H7 (cell line): Measurements from ENCODE around the gene AGR2. TPM values are rescaled to one million over a fixed set of nuclear protein-coding genes. Genes with fewer than 3 reads are reported as not detected.
"Not testable (repeated sequence)": the region's sequence is repeated elsewhere in the genome, so short reads cannot be mapped to it uniquely, and the experiment has no call there.

Experiments
- DNase-seq: peaks from one replicate; pipeline ENCODE4 v3.0.0; 2012
- H3K27me3 ChIP-seq: 2 replicates; pipeline ENCODE4 v1.6.0; 2011; ENCODE audit warnings: mild to moderate bottlenecking, low read length; ENCODE audit not compliant: control insufficient read depth, insufficient read depth
- H3K36me3 ChIP-seq: replicated peaks from 2 replicates; pipeline ENCODE4 v1.5.1; 2011; ENCODE audit warnings: low read length; ENCODE audit not compliant: control insufficient read depth, insufficient read depth
- H3K4me3 ChIP-seq: 2 replicates; pipeline ENCODE4 v1.5.1; 2011; ENCODE audit warnings: low read depth, mild to moderate bottlenecking, control low read depth, low read length, moderate library complexity; ENCODE audit not compliant: insufficient read depth
- total RNA-seq: library from RNA; depleted of rRNA; stranded (reverse); fragments of >200 nt; shearing (Covaris generic); gene quantifications from 2 replicates; pipeline ENCODE4 v1.2.3, GENCODE V29; 2014

The AGR2 gene
- total RNA-seq, 1 experiment from 2014 or later: not detected

DNA sequence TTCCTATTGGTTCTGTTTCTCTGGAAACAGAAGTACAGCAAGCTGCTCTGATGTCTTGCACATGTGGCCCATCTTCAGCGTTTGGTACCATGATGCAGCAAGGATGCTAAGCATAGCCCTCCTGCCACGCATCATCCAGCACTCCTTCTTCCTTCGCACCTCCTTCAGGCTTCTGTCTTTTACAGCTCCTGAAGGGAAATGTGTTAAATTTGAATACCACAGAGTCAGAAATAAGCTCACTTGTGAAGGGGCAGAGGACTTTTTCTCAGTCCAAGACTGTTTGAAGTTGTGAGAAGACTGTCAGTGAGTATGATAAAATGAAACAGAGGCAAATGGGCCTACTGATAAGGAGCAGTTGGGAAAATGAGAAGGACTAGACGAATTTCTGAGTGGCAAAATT, 30.5 kb downstream of the AGR2 start:
- H3K36me3 ChIP-seq: no peaks in the 10 kb centered on the region
- DNase-seq: no peak
- H3K27me3 ChIP-seq: no peaks in the 10 kb centered on the region
- H3K4me3 ChIP-seq: no peak overlapping the region

DNA sequence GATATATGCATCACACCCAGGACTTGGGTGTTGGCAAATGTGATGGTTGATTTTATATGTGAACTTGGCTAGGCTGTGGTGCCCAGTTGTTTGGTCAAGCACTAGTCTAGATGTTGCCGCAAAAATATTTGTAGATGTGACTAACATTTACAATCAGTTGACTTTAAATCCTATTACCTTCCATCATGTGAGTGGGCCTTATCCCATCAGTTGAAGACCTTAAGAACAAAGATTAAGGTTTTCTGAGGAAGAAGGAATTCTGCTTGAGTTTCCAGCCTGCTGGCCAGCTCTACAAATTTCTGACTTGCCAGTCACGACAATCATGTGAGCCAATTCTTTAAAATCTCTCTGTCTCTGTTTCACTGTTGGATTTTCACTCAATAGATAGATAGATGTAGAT, 30.9 kb downstream of the AGR2 start:
- no peaks in the 10 kb centered on the region for H3K27me3 ChIP-seq
- DNase-seq: no peak
- H3K36me3 ChIP-seq: no peaks in the 10 kb centered on the region
- no peak overlapping the region for H3K4me3 ChIP-seq

DNA sequence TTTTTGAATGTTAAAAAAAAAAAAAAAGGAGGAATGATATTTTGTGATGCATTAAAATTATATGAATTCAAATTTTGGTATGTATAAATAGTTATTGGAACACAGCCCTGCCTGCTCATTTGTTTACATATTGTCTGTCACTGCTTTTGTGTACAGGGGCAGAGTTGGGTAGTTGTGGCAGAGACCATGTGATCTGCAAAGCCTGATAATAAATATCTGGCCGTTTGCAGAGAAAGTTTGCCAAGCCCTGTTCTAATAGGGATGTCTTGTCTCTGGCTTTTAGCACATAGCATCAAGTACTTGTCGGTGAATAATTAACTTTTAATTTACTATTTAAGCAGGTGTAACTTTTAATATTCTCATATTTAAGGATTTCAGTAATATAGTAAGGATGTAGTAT, 31.5 kb downstream of the AGR2 start:
- no peak for DNase-seq
- H3K4me3 ChIP-seq: no peak overlapping the region
- no peaks in the 10 kb centered on the region for H3K27me3 ChIP-seq
- H3K36me3 ChIP-seq: no peaks in the 10 kb centered on the region

DNA sequence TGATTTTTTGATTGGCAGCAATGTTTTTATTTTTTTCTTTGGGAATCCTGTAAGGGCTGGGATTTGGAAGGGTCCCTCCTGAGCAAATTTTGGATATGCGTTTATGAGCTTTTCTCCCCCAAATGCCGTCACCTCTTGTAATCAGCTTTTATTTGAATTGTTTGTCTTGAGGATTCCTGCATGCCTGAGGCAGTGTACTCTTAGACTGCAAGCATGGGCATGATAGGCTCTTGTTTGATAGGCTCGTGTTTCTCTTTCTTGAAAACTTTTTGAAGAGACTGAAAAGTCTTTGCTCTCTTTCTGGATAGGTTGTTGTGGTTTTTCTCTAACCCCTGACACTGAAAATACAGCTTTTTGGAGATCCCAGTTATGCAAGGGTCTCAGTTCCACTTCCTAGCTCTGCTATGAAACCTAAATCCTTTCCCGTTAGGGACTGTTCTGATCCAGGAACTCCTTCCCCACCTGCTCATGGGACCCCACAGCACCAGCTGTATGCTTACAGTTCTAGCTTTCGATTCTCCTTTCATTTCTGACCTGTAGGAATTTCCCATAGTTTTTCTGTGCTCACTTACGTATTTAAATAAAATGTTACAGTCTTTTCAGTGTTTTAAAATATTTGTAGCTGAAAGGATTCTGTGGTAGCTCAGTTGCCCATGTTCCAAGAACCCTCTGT, 34.0 kb downstream of the AGR2 start:
- H3K27me3 ChIP-seq: no peaks in the 10 kb centered on the region
- no peak overlapping the region for H3K4me3 ChIP-seq
- H3K36me3 ChIP-seq: no peaks in the 10 kb centered on the region
- no peak for DNase-seq

DNA sequence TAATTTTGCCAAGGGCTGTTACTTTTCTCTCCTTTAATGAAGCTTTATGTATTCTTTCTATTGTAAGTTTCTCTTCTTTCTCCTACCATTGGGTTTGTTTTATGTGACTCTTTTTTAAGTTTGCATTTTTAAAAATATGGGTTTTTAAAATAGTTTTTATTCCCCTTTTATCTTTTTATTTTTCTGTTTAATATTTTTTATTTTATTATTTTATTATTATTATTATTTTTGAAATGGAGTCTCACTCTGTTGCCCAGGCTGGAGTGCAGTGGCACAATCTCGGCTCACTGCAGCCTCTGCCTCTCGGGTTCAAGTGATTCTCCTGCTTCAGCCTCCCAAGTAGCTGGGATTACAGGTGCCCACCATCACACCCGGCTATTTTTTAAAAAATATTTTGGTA, 34.8 kb downstream of the AGR2 start:
- H3K4me3 ChIP-seq, H3K27me3 ChIP-seq, H3K36me3 ChIP-seq, DNase-seq: not testable (repeated sequence)

DNA sequence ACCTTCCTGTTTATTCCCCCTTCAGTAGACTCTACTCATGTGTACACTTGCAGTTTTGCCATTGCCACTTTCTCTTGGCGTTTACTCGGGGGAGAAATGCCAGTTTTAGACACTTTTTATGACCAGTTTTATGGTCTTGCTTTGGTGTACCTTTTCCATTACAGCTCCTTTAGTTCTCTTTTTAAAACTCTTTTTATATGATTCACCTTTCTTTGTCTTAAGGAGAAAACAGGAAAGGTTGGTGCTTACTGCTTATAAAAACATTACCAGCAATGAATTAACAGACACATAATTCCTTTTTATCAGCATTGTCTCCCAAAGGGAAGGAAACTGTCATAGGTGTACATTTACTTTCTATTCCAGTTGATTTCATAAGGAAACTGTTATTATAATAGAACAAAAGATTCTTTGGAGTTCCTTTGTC, 39.4 kb downstream of the AGR2 start:
- no peak for DNase-seq
- Histone ChIP-seq H3K4me3 (no peak overlapping the region), H3K27me3 (no peaks in the 10 kb centered on the region), H3K36me3 (no peaks in the 10 kb centered on the region)

DNA sequence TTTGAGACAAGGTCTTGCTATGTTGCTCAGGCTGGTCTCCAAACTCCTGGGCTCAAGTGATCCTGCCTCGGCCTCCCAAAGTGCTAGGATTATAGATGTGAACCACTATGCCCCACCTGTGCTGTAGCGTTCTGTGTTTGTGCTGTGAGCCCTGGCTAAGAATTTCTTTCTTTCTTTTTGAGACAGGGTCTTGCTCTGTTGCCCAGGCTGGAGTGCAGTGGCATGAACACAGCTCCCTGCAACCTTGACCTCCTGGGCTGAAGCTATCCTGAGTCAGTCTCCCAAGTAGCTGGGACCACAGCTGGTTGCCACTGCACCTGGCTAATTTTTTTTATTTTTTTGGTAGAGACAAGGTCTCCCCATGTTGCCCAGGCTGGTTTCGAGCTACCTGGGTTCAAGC, 39.9 kb downstream of the AGR2 start:
- Histone ChIP-seq H3K4me3 (no peak overlapping the region), H3K27me3 (no peaks in the 10 kb centered on the region), H3K36me3 (no peaks in the 10 kb centered on the region)
- no peak for DNase-seq

DNA sequence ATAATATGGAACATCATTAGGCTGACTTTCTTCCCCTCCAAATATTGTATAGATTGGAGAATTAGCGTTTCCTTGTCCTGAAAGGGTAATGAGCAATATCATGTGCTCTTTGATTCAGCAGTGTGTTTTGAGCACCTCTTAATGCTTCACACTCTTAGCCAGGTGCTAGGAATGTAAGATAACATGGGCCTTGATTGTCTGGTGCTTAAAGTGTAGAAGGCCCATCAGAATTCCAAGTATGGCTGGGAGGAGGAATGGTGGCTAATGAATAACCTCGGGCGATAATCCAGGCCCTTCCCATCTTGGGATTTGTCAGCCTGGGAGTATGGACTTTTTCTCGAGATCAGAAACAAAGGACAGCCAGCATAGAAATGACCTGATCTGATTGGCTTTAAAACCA, 42.6 kb downstream of the AGR2 start:
- Histone ChIP-seq H3K27me3 (no peaks in the 10 kb centered on the region), H3K36me3 (no peaks in the 10 kb centered on the region), H3K4me3 (no peak overlapping the region)
- no peak for DNase-seq

DNA sequence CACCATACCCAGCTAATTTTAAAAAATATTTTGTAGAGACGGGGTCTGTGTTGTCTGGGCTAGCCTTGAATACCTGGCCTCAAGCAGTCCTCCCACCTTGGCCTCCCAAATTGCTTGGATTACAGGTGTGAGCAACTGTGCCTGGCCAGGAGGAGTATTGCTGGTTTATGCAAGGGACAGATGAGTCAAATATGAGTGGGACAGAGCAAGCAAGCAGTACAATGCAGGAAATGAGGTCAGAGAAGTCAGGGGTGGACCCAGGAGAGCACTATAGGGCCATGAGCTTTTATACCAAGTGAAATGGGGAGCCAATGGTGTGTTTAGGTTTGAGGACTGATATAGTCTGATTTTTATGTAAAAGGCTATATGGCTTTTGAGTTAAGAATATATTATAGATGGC, 45.0 kb downstream of the AGR2 start:
- Histone ChIP-seq H3K4me3 (no peak overlapping the region), H3K27me3 (no peaks in the 10 kb centered on the region; the same call in 1 of the 2 replicates), H3K36me3 (no peaks in the 10 kb centered on the region)
- no peak for DNase-seq

DNA sequence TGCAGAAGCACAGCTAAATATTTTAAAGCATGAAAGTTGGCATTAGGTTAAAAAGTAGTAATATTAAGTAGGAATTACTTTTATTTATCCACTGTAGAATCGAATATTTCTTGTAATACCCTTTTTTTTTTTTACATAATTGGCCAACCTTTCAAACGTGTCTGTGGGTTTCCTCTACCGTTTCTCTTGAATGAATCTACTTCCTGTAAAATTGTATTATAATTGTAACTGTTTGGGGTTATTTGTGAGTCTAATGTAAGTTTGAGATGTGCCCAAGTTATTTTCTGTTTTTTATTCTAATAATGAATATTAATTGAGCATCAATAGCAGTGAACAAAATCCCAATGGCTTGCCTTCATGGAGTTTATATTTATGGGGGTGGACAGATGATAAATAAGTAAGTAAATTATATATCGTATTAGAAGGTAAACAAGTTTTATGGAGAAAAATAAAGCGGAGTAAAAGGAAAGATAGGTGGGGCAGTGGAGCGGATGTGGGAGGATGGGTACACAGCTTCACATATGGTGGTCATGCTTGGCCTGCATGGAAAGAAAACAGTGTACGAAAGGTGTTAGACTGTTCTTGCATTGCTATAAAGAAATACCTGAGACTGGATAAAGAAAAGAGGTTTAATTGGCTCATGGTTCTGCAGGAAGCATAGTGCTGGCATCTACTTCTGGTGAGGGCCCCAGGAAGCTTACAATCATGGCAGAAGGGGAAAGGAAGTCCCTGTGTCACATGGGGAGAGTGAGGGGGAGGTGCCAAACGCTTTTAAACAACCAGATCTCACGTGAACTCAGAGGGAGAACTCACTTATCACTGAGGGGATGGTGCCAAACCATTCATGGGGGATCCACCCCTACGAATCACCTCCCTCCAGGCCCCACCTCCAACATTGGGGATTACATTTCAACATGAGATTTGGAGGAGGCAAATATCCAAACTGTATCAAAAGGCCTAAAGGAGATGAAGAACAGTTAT, 45.9 kb downstream of the AGR2 start:
- Histone ChIP-seq H3K36me3 (no peaks in the 10 kb centered on the region), H3K4me3 (no peak overlapping the region), H3K27me3 (no peaks in the 10 kb centered on the region; the same call in 1 of the 2 replicates)
- no peak for DNase-seq

DNA sequence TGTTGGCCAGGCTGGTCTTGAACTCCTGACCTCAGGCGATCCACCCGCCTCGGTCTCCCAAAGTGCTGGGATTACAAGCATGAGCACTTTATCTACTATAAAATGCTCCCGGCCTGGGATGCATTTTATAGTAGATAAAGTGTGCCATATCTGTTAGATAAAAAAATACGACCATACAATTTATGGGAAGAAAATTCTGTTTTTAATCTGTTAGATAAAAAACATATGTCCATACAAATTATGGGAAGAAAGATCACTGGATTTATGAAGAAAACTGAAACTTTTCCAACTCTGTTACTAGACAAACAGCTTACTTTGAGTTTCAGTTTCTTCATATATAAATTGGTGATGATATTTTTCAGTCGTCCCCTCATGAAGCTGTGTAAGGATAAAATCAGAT, 46.8 kb downstream of the AGR2 start:
- no peak for DNase-seq
- Histone ChIP-seq H3K36me3 (no peaks in the 10 kb centered on the region), H3K27me3 (no peaks in the 10 kb centered on the region; the same call in 1 of the 2 replicates), H3K4me3 (no peak overlapping the region)

DNA sequence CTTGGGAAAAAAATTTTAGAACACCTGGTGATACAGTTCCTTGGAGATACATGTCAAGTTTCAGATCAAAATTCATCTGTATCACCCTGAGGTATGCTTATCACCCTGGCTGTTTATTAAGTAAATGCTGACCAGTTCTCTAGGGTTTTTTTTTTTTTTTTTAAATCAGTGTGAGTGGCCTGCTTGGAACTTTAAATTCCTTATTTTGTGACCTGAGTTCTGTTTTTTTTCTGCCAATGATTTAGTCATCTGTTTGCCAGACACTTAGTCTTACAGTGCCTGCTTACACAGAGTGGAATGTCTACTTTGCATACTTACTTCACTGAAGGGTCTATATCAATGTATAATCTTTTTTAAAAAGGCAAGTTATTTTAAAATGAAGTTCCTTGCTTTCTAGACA, 49.4 kb downstream of the AGR2 start:
- Histone ChIP-seq H3K4me3 (no peak overlapping the region), H3K27me3 (no peaks in the 10 kb centered on the region; the same call in 1 of the 2 replicates), H3K36me3 (no peaks in the 10 kb centered on the region)
- no peak for DNase-seq

DNA sequence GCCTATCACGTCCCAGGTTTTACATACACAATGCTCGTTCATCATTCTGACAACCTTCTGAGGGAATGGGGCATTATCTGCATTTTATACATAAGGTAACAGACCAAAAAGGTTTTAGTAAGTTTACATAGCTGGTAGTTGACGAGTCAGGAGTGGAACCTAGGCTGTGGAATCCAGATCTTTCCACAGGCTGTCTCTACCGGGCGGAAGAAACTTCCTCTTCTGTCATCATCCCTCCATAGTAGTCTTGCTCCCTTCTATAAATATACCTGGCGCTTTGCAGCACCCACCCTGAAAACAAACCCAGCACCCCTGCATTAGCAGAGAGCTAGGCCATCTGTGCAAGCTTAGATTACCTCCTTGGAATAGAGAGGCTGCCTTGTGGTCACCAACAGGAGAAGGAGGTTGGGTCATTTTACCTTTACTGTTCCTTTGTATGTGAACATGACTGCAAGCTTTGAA, 49.9 kb downstream of the AGR2 start:
- Histone ChIP-seq H3K27me3 (no peaks in the 10 kb centered on the region; the same call in 1 of the 2 replicates), H3K4me3 (peak overlapping the region; percentile 95), H3K36me3 (no peaks in the 10 kb centered on the region)
- no peak for DNase-seq

DNA sequence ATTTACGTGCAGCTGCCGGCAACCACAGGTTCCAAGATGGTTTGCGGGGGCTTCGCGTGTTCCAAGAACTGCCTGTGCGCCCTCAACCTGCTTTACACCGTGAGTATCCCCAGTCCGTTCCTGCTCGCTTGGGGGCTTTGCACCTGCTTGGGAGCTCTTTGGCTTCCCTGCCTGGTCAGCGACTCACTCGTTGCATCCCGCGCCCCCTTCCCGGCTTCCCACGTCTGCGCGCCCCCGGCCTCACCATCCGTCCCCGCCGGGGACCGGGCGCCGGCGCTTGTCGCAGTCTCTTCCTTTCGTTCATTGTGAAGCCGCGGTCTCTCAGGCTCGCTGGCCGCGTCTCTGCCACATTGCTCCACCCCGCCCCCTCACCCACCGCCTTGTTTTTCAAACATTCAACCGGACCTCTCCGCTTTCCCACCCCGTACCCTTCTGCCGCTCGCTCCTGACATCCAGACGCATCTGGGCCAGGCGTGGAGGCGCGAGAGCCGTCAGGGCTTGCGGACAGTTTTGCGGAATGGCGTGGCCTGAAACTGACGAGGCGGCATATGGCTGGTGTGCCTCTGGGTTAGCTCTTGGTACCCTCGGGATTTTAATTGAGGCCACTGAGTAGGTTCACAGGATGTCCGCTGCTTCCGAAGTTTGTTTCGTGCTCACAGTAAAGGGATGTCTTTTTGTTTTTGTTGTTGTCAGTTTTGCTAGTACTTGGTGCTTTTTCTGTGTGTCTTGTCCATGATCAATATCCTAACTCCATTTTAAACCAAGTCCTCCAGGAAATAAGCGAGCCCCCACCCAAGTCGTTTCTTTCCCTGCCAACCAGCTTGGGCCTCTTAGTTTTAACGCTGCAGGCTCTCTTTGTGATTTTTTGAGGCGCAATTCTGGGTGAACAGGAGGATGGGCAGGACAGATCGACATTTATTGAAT, 50.6 kb downstream of the AGR2 start:
- Histone ChIP-seq H3K36me3 (no peaks in the 10 kb centered on the region), H3K4me3 (peak overlapping the region; percentile 95), H3K27me3 (no peaks in the 10 kb centered on the region; the same call in 1 of the 2 replicates)
- peak; percentile 72 for DNase-seq
